Left ventricle myocardium inferior (tissue), 1 donor: ENCODE data around the gene RAI14. TPM values are rescaled to one million over a fixed set of nuclear protein-coding genes. Genes with fewer than 3 reads are reported as not detected.

Source experiments
- DNase-seq: peaks from one replicate; pipeline ENCODE4 v3.0.0-alpha.2; 2020
- H3K27ac ChIP-seq: fragments of 200-600 bp; replicated peaks from 2 replicates; pipeline ENCODE4 v1.8.0; 2021
- H3K27me3 ChIP-seq: fragments of 200-600 bp; 2 replicates; pipeline ENCODE4 v1.8.0; 2021; ENCODE audit warnings: low read depth
- H3K36me3 ChIP-seq: fragments of 200-600 bp; 2 replicates; pipeline ENCODE4 v1.8.0; 2021
- H3K4me1 ChIP-seq: fragments of 200-600 bp; 2 replicates; pipeline ENCODE4 v1.8.0; 2021
- H3K4me3 ChIP-seq: fragments of 200-600 bp; 2 replicates; pipeline ENCODE4 v1.8.0; 2021; ENCODE audit warnings: mild to moderate bottlenecking, moderate library complexity
- H3K9me3 ChIP-seq: fragments of 200-600 bp; replicated peaks from 2 replicates; pipeline ENCODE4 v1.8.0; 2021
- CTCF ChIP-seq: fragments of 200-600 bp; IDR thresholded peaks from 2 replicates; pipeline ENCODE4 v1.8.0; 2021; ENCODE audit warnings: antibody characterized with exemption, mild to moderate bottlenecking, borderline replicate concordance
- intact Hi-C: fragments of 100-400 bp; cut with micrococcal nuclease; formaldehyde crosslinking; loops from one replicate; pipeline ENCODE4 v1.11.0; 2022
- total RNA-seq: library from RNA; stranded (reverse); fragmentation: NEBNext Ultra II Directional; extraction: Animal tissue kit (Norgen Biotek cat#: 25700); gene quantifications from one replicate; pipeline ENCODE4 v1.2.1, GENCODE V29; 2021
- donor health status: DM: no; HTN: yes; CAD: no; lungs with severe emphysema.

RAI14 gene
- total RNA-seq, 1 donor from 2014 or later, result 6.7 TPM

DNA sequence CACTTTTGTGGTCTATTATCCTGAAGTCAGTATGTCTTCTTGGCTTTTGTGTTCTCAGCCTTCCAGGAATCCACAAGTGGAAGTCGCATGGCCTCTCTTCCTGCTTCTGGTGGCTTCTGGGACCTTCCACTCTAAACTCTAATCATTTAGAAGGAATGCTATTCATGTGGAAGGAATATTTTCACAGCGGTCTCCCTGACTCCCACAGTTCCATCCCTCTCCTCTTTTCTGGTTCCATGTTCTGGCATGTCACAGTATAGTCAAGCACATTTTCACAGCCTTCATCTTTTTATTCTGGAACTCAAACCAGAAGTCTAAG lies 7.3 kb upstream of the RAI14 start:
- Histone ChIP-seq H3K27me3 (no peaks in the 10 kb centered on the region), H3K27ac (no peak overlapping the region), H3K9me3 (no peaks in the 10 kb centered on the region), H3K36me3 (no peaks in the 10 kb centered on the region), H3K4me3 (no peak overlapping the region), H3K4me1 (no peaks in the 10 kb centered on the region)
- TF ChIP-seq CTCF, result no peak
- no peak for DNase-seq
- intact Hi-C loops, result no loop called here

- TF ChIP-seq CTCF, result no peak
- no peak for DNase-seq
- Histone ChIP-seq H3K4me3 (no peak overlapping the region), H3K4me1 (peaks cover 20% of the 10 kb centered on the region), H3K27ac (no peak overlapping the region), H3K27me3 (peaks cover 2% of the 10 kb centered on the region), H3K36me3 (no peaks in the 10 kb centered on the region), H3K9me3 (no peaks in the 10 kb centered on the region)
- intact Hi-C loops, result loop anchor here (10.0 kb wide), 1 partner anchor 183 kb away; the partner anchor contains the start of gene TTC23L
Measured at GRCh38 chr5:34651791-34652190, 4.3 kb upstream of the RAI14 start.

- H3K27me3 ChIP-seq, result peaks cover 7% of the 10 kb centered on the region
- DNase-seq, result no peak
- TF ChIP-seq CTCF, result no peak
- intact Hi-C loops, result loop anchor here (10.0 kb wide), 1 partner anchor 182 kb away; the partner anchor contains the start of gene TTC23L
- H3K9me3 ChIP-seq, result no peaks in the 10 kb centered on the region
- peaks cover 27% of the 10 kb centered on the region for H3K4me1 ChIP-seq
- H3K27ac ChIP-seq, result no peak overlapping the region
- H3K4me3 ChIP-seq, result no peak overlapping the region
- no peaks in the 10 kb centered on the region for H3K36me3 ChIP-seq
Measured at GRCh38 chr5:34652466-34652865, 3.7 kb upstream of the RAI14 start.

GRCh38 chr5:34652914-34653313 lies 3.2 kb upstream of the RAI14 start:
- Histone ChIP-seq H3K36me3 (no peaks in the 10 kb centered on the region), H3K27ac (no peak overlapping the region), H3K4me3 (no peak overlapping the region), H3K4me1 (peaks cover 31% of the 10 kb centered on the region), H3K9me3 (no peaks in the 10 kb centered on the region), H3K27me3 (peaks cover 12% of the 10 kb centered on the region)
- intact Hi-C loops, result loop anchor here (10.0 kb wide), 1 partner anchor 182 kb away; the partner anchor contains the start of gene TTC23L
- no peak for TF ChIP-seq CTCF
- no peak for DNase-seq

DNA sequence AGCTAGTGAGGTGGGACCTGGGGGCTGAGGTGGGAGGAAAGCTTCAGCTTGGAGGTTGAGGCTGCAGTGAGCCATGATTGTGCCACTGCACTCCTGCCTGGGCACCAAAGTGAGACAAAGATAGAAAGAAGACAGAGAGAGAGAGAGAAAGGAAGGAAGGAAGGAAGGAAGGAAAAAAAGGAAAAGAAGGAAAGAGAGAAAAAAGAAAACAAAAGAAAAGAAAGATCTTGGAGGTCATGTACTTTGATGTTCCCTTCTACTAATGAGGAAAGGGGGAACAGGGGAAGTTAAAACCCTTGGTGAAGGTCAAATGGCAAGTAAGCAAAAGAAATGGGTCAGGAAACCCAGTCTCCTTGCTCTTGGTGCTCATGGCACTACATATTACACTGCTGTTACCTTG lies 2.4 kb upstream of the RAI14 start:
- H3K27ac ChIP-seq, result no peak overlapping the region
- H3K4me1 ChIP-seq, result peaks cover 39% of the 10 kb centered on the region
- intact Hi-C loops, result loop anchor here (10.0 kb wide), 1 partner anchor 181 kb away; the partner anchor contains the start of gene TTC23L

More for the DNA sequence above, 2.4 kb upstream of the RAI14 start:
- Histone ChIP-seq H3K9me3 (no peaks in the 10 kb centered on the region), H3K36me3 (no peaks in the 10 kb centered on the region), H3K4me3 (no peak overlapping the region), H3K27me3 (peaks cover 20% of the 10 kb centered on the region)
- no peak for TF ChIP-seq CTCF
- no peak for DNase-seq
